HG03521 (cell line): ENCODE results near the gene MSI2.

Experiments used
- ATAC-seq: cut with Tn5 transposase; IDR thresholded peaks from one replicate; pipeline ENCODE4 v1.9.1; 2021; ENCODE audit warnings: mild to moderate bottlenecking, moderate library complexity; ENCODE audit not compliant: unreplicated experiment

The MSI2 gene

GRCh38 chr17:57448759-57449283, 192.5 kb downstream of the MSI2 start:
- no peak for ATAC-seq

GRCh38 chr17:57451191-57451590, 194.9 kb downstream of the MSI2 start:
- ATAC-seq, result no peak

- no peak for ATAC-seq
Measured at GRCh38 chr17:57451643-57452042, 195.3 kb downstream of the MSI2 start.

- no peak for ATAC-seq
Measured at GRCh38 chr17:57453841-57454425, 197.6 kb downstream of the MSI2 start.

- ATAC-seq, result no peak
Measured at GRCh38 chr17:57454729-57455062, 198.4 kb downstream of the MSI2 start.

- peak; percentile 81 for ATAC-seq
Measured at GRCh38 chr17:57455063-57455914, 199.0 kb downstream of the MSI2 start.

GRCh38 chr17:57456622-57457021, 200.3 kb downstream of the MSI2 start:
- ATAC-seq, result no peak

- ATAC-seq, result no peak
Measured at GRCh38 chr17:57457188-57457587, 200.9 kb downstream of the MSI2 start.

- ATAC-seq, result no peak
Measured at GRCh38 chr17:57458718-57459285, 202.5 kb downstream of the MSI2 start.

- ATAC-seq, result no peak
Measured at GRCh38 chr17:57459286-57459915, 203.1 kb downstream of the MSI2 start.

GRCh38 chr17:57461082-57461481, 204.8 kb downstream of the MSI2 start:
- no peak for ATAC-seq

GRCh38 chr17:57462007-57462579, 205.8 kb downstream of the MSI2 start:
- ATAC-seq, result no peak

GRCh38 chr17:57463103-57463885, 207.0 kb downstream of the MSI2 start:
- peak; percentile 79 for ATAC-seq

- no peak for ATAC-seq
Measured at GRCh38 chr17:57464191-57464864, 208.0 kb downstream of the MSI2 start.

GRCh38 chr17:57465610-57466009, 209.3 kb downstream of the MSI2 start:
- no peak for ATAC-seq

- ATAC-seq, result no peak
Measured at GRCh38 chr17:57466017-57466471, 209.7 kb downstream of the MSI2 start.

- no peak for ATAC-seq
Measured at GRCh38 chr17:57466521-57466920, 210.2 kb downstream of the MSI2 start.

- ATAC-seq, result no peak
Measured at GRCh38 chr17:57467226-57467625, 210.9 kb downstream of the MSI2 start.

GRCh38 chr17:57467801-57468200, 211.5 kb downstream of the MSI2 start:
- no peak for ATAC-seq
